Fibroblast of lung (primary cell): Measurements from ENCODE around the gene MYO3B. TPM values are rescaled to one million over a fixed set of nuclear protein-coding genes. Genes with fewer than 3 reads are reported as not detected.

Source experiments
- DNase-seq, 2 donors: peaks; one replicate each; pipeline versions ENCODE4 v3.0.0 to v3.0.0-alpha.2; 2010; ENCODE audit warnings: low read depth in 2 of 2
- H2AFZ ChIP-seq: 2 replicates; pipeline ENCODE4 v1.5.1; 2012; ENCODE audit warnings: low read length, control low read depth, inconsistent platforms
- H3K27ac ChIP-seq: 2 replicates; pipeline ENCODE4 v1.5.1; 2011; ENCODE audit warnings: low read length, control low read depth; ENCODE audit not compliant: insufficient read depth
- H3K27me3 ChIP-seq: 2 replicates; pipeline ENCODE4 v1.5.1; 2011; ENCODE audit warnings: mild to moderate bottlenecking, low read length; ENCODE audit not compliant: control insufficient read depth, insufficient read depth
- H3K36me3 ChIP-seq: 2 replicates; pipeline ENCODE4 v1.5.1; 2011; ENCODE audit warnings: low read length; ENCODE audit not compliant: control insufficient read depth, insufficient read depth
- H3K4me1 ChIP-seq: 2 replicates; pipeline ENCODE4 v1.5.1; 2011; ENCODE audit warnings: low read length; ENCODE audit not compliant: control insufficient read depth, insufficient read depth; ENCODE audit errors: extremely low read depth
- H3K4me2 ChIP-seq: 2 replicates; pipeline ENCODE4 v1.5.1; 2011; ENCODE audit warnings: low read length, control low read depth; ENCODE audit not compliant: insufficient read depth; ENCODE audit errors: extremely low read depth
- H3K4me3 ChIP-seq, 4 experiments: fragments of 200-600 bp in 1 of 4; sonication (generic) in 1 of 4; replicated peaks in 1 of 4; 2 replicates each; pipeline ENCODE4 v1.5.1; 2011 to 2016; ENCODE audit warnings: low read length in 4 of 4, low read depth in 3 of 4, mild to moderate bottlenecking in 3 of 4, control low read depth in 2 of 4, inconsistent platforms in 1 of 4, mixed read lengths in 1 of 4; ENCODE audit not compliant: insufficient read depth in 1 of 4; ENCODE audit errors: control extremely low read depth in 1 of 4
- H3K79me2 ChIP-seq: 2 replicates; pipeline ENCODE4 v1.5.1; 2012; ENCODE audit warnings: mild to moderate bottlenecking, low read length, inconsistent platforms; ENCODE audit not compliant: control insufficient read depth, insufficient read depth
- H3K9ac ChIP-seq: 2 replicates; pipeline ENCODE4 v1.5.1; 2011; ENCODE audit warnings: mild to moderate bottlenecking, low read length, control low read depth; ENCODE audit not compliant: insufficient read depth
- H3K9me3 ChIP-seq: 2 replicates; pipeline ENCODE4 v1.5.1; 2012; ENCODE audit warnings: low read depth, low read length; ENCODE audit not compliant: control insufficient read depth, insufficient read depth
- H4K20me1 ChIP-seq: 2 replicates; pipeline ENCODE4 v1.5.1; 2011; ENCODE audit warnings: low read length; ENCODE audit not compliant: control insufficient read depth, insufficient read depth; ENCODE audit errors: extremely low read depth
- EZH2 ChIP-seq: IDR thresholded peaks from 2 replicates; pipeline ENCODE4 v1.5.1; 2012; ENCODE audit warnings: low read length, control low read depth, mild to moderate bottlenecking; ENCODE audit errors: missing control alignments
- polyA plus RNA-seq, 2 donors: library from polyadenylated mRNA; depleted of rRNA in 1 of 2; stranded (reverse) in 1 of 2; unstranded in 1 of 2; fragments of >200 nt; gene quantifications; 2 replicates each; pipeline ENCODE4 v1.2.1, GENCODE V29; 2011 to 2012; ENCODE audit warnings: missing spikeins in 1 of 2
- total RNA-seq: library from RNA; depleted of rRNA; stranded (reverse); fragments of >200 nt; gene quantifications from 2 replicates; pipeline ENCODE4 v1.2.1, GENCODE V29; 2014
- TF ChIP-seq, protein P1 (sequence below), 2 donors: IDR thresholded peaks in 1 of 2; conservative IDR thresholded peaks in 1 of 2; 1 replicate in 1 of 2; 2 replicates in 1 of 2; pipeline ENCODE4 v1.5.1; 2011 to 2012; ENCODE audit warnings: low read length in 2 of 2, control low read depth in 1 of 2, inconsistent platforms in 1 of 2, low read depth in 1 of 2, mild to moderate bottlenecking in 1 of 2

Gene MYO3B
- total and polyA plus RNA-seq, 2 donors (not counting 1 experiment from before 2014, with no cell fraction given), result 0.06 to 0.50 TPM

DNA sequence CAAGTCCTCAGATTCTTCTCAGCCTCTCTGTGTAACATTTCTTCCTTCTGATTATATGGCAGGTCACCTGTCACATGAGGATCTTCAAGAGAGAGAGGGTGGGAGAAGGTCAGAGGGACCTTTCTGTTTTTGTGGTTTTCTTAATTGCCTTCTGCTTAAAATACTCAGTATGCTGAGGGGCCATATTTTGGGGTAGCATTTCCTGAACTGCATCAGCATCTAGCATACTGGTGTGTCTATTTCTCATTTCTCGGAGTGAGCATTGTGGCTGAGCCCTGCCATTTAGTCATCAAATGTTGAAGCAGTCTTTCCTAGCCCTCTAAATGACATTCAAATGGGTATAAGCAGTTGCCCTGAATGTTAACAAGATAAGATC is 162.7 kb downstream of the MYO3B start:
- Histone ChIP-seq H3K9ac (no peak overlapping the region), H2AFZ (no peak overlapping the region), H3K4me3 (no peak overlapping the region), H4K20me1 (no peaks in the 10 kb centered on the region), H3K27ac (no peak overlapping the region), H3K9me3 (no peaks in the 10 kb centered on the region), H3K4me2 (no peak overlapping the region), H3K79me2 (no peaks in the 10 kb centered on the region), H3K4me1 (no peaks in the 10 kb centered on the region), H3K36me3 (no peaks in the 10 kb centered on the region), H3K27me3 (no peaks in the 10 kb centered on the region)
- TF ChIP-seq EZH2, result no peak
- no peak for DNase-seq

DNA sequence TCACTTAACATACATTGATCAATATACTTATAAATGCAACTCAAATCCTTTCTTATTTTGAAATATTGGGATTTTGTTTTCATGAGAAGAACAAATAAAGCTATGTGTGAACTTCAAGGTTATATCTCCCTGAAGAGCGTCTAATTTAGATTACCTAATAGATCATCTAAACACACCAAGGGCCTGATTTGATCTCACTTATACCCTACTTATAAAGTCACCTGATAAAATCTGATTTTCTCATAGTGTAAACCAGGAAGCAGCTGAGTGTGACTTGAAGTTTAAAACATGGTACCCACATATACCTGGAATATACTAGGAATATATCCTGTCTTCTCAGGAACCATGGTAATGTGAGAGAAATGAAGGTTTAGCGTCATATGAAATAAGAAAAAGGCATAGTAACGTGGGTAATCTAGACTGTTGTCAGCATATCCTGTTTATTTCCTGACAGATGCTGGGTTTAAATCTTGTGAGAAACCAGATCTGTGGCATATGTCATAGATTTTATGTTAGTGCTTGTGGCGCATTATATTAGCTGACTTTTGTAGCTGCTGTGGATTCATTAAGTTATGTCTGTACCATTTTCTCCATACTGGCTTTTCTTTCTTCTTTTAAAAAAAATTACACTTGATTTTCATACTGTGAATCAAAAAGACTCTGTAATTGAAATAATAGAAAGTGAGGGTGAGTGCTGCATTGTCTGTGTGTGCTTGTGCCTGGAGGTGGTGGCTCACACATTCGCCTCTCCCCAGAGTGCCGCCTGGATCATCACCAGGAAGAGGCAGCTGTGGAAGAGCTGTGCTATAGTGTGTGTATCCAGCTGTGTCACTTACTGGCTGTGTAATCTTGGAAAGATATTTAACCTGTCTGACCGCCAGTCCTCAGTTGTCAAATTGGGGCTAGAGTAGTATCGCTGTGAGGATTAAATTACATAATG is 164.0 kb downstream of the MYO3B start:
- Histone ChIP-seq H3K27me3 (no peaks in the 10 kb centered on the region), H4K20me1 (no peaks in the 10 kb centered on the region), H3K9me3 (no peaks in the 10 kb centered on the region), H3K4me1 (no peaks in the 10 kb centered on the region), H3K27ac (no peak overlapping the region), H3K4me2 (no peak overlapping the region), H2AFZ (no peak overlapping the region), H3K9ac (no peak overlapping the region), H3K36me3 (no peaks in the 10 kb centered on the region), H3K4me3 (no peak overlapping the region), H3K79me2 (no peaks in the 10 kb centered on the region)
- no peak for TF ChIP-seq EZH2
- TF ChIP-seq, protein P1, sequence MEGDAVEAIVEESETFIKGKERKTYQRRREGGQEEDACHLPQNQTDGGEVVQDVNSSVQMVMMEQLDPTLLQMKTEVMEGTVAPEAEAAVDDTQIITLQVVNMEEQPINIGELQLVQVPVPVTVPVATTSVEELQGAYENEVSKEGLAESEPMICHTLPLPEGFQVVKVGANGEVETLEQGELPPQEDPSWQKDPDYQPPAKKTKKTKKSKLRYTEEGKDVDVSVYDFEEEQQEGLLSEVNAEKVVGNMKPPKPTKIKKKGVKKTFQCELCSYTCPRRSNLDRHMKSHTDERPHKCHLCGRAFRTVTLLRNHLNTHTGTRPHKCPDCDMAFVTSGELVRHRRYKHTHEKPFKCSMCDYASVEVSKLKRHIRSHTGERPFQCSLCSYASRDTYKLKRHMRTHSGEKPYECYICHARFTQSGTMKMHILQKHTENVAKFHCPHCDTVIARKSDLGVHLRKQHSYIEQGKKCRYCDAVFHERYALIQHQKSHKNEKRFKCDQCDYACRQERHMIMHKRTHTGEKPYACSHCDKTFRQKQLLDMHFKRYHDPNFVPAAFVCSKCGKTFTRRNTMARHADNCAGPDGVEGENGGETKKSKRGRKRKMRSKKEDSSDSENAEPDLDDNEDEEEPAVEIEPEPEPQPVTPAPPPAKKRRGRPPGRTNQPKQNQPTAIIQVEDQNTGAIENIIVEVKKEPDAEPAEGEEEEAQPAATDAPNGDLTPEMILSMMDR (conservative IDR thresholded peaks at IDR 0.05 in 1 of 2, IDR thresholded peaks at IDR 0.05 in 1 of 2; ENCODE audit: low read depth in 1 of 2, low read length in 2 of 2), result no peak
- no peak for DNase-seq

DNA sequence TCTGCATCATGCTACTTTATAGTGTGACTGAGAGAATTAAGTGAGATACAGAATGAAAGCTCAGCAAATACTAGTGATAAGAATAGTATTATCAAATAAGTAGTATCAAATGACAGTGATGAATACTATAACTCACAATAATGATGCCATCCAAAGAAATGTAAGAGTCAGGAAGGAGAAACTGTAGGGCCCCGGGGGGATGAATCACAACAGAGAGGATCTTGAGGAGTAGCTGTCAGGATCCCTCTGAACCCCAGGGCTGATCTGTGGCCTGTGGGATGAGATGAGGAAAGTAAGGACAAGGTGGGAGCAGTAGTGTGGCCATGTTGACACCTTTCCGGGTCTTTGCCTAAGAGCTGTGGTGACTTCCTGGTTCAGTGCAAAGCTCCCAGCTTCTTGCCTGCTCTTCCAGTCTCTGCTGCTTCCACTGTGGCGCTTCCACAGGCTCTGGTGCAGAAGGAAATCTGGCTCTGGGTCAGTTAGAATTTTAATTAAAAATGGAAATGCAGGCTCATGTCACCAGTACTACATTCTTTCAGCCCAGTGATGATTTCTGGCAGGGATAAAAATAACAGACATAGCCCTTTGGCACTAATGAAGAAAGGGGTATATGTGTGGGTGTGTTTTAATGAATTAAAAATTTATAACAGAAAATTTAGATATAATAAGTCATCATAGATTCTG is 166.9 kb downstream of the MYO3B start:
- no peak for DNase-seq
- Histone ChIP-seq H3K4me3 (no peak overlapping the region), H2AFZ (no peak overlapping the region), H3K4me1 (no peaks in the 10 kb centered on the region), H4K20me1 (no peaks in the 10 kb centered on the region), H3K36me3 (no peaks in the 10 kb centered on the region), H3K9ac (no peak overlapping the region), H3K27ac (no peak overlapping the region), H3K79me2 (no peaks in the 10 kb centered on the region), H3K27me3 (no peaks in the 10 kb centered on the region), H3K9me3 (no peaks in the 10 kb centered on the region), H3K4me2 (no peak overlapping the region)
- TF ChIP-seq EZH2, result no peak
- TF ChIP-seq, protein P1 (conservative IDR thresholded peaks at IDR 0.05 in 1 of 2, IDR thresholded peaks at IDR 0.05 in 1 of 2; ENCODE audit: low read depth in 1 of 2, low read length in 2 of 2), result no peak
